ENCODE data around the gene SSBP2.

The SSBP2 gene

DNA sequence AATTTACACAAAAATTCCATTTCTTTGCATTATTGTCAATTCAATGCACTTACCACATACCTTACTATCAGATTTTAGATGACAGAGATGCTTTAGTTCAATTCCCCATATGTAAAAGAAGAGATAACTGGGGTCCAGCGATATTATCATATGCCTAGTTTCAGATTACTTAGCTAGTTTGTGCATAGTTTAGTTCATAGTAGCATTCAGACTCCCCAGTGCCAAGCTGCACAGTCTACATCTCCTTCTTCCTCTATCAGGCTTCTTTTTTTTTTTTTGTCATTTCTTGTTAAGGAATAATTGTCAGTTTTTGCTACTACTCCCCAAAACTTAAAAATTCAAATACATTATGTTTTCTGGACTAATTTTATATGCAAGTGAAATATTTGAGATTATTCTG, 175.0 kb downstream of the SSBP2 start:
- DNase-seq: no peak

DNA sequence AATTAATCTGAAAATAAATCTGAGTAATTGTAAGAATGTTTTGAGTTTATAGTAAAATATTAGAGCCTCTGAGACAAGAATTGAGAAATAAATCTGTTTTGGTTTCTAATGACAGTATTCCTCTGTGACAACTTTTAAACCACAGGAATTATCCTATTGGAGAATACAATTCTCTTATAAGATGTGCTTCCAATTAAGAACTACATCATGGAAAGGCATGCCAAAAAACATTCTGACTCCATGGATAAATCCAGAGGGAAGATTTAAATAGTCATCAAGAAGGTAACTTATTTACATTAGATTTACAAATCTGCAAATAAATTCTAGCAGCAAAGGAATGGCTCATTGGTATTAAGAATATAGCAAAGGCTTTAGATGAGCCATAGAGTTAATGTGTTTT, 178.7 kb downstream of the SSBP2 start:
- no peak for DNase-seq

DNA sequence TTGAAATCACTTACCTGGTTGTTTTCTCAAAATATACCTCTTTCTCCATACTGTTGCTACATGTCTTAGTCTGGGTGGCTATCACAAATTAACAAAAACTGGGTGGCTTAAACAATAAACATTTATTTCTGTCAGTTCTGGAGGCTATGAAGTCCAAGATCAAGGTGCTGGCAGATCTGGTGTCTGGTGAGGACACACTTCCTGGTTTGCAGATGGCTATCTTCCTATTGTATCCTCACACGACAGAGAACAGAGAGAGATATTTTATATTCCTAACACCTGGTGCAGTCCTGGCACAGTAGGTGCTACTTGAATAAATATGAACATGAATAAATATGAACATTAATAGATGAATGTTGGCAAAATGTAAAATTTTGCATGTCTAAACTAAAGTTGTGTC, 192.7 kb downstream of the SSBP2 start:
- no peak for DNase-seq

DNA sequence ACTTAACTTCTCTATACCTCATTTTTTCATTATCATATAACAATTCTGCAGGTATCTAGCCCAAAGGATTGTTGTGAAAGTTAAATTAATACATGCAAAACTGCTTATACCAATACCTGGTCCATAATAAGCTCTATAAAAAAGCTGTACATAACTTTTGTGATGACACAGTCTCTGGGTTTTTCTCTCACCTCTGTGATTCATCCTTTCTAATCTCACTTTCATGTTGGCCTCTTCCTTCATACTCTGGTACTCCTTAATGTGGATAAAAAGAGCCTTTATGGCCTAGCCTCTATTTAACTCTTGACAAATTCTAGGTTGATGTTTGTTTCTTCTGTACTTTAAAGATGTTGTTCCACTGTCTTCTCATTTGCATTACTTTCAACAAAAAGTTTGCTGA, 194.1 kb downstream of the SSBP2 start:
- DNase-seq: no peak

DNA sequence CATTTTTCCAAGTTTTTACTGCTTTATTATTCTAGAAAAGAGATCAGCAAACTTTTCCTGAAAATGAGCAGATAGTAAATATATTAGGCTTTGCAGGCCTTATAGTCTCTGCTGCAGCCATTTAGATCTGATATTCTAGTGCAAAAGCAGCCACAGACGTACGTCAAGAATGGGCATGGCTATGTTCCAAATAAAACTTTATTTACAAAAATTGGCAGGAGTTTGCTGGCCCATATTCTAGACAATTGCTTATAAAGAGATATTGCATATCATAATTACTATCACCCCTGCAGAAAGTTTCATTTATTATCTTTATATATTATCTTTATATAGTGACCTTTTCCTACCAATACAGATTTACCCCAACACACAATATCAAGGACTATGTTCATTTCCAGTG, 195.0 kb downstream of the SSBP2 start:
- no peak for DNase-seq

DNA sequence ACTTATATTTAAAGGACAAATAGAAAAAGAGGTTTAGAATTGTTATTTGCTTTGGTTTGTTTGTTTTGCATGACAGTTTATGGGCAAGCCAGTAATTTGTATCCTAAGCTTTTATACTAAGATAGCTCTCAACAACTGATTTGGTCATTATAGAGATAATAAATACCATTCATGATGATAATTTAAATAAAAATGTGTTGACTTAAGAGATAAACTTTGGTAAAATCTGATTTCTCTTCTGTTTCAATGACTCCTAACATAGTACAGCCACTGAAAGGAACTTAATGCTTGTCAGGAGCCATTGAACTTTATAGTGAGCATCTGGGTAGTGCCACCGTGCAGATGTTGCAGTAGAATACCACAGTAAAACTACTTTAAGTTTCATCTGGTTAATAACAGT, 196.2 kb downstream of the SSBP2 start:
- DNase-seq: no peak

DNA sequence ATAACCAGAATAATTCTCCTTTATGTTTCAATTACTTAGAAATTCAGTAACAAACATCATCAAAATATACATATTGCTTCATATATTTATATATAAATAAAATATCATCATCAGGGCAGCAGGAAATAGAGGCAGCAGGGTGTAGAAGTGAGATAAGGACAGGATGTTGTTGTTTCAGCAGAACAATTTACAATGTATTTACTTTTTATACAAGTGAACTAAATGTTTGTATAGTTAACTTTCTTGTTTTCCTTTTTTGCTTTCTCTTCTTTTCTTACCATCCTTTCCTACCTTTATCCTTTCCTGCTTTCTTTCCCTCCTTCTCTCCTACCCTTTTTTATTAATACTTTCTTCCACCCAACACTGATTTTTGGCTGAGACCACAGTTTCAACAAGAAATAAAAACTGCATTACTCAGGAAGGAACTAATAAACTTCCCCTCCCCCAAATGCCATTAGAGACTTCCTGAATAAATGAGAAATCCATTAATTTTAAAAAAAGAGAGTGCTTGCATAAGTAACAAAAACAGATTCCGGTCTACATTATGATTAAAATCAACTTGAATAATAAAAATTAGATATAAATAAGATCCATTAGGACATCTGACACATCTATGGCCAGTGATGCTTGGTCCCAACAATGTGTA, 197.2 kb downstream of the SSBP2 start:
- DNase-seq: no peak

DNA sequence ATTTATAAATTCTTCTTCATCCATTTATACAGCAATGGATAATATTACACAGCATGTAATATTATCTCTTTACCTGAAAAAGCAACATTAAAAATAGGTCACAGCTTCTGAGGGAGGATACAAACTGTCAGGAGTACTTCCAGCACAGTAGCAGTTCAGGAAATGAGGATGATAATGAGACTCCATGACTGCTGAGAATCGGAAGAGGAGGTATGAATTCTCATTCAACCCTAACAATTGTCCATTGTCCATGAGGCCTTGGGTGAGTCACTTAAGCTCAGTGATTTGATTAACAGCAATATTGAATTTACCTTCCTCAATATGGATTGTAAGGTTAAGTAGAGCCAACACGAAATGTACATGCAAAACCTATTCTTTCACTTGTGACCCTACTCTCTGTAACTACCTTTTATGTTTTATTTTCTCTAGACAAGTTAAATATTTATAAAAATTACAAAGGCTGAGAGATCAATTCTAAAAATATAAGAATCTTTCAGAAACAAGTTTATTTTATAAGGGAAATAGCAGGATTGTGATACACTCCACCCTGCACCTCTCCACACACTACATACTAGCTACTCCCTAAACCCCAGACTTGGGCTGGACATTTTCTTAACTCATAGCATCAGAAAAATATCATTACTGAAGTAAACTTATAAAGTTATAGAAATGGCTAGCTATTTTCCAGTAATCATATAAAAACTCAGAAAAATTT, 197.9 kb downstream of the SSBP2 start:
- no peak for DNase-seq

DNA sequence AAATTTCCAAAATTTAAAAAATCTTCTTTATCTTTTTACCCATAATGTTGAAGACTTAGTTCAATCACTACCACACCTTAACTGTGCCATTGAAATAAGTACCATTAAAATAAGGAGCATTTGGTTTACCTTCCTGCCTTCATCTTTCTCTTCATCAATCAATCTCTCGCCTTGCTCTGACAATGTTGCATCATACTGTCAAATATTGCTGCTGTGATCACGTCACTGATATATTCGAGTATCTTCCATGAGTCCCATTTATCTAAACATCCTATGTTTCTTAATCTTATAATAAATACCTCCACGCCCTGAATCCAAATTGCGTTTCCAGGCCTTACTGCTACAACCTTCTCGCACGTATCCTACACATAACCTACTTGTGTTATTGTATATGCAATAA, 201.8 kb downstream of the SSBP2 start:
- DNase-seq: no peak

DNA sequence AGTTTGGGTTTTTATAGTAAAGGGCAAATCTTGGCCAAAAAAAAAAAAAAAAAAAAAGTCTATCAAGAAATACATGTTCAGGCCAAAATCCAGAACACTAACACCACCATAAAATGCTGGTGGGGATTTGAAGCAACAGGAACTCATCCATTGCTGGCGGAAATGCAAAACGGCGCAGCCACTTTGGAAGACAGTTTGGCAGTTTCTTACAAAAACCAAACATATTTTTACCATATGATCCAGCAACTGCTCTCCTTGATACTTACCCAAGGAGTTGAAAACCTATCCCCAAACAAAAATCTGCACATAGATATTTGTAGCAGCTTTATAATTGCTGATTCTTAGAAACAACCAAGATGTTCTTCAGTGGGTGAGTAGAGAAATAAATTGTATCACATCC, 203.9 kb downstream of the SSBP2 start:
- no peak for DNase-seq

DNA sequence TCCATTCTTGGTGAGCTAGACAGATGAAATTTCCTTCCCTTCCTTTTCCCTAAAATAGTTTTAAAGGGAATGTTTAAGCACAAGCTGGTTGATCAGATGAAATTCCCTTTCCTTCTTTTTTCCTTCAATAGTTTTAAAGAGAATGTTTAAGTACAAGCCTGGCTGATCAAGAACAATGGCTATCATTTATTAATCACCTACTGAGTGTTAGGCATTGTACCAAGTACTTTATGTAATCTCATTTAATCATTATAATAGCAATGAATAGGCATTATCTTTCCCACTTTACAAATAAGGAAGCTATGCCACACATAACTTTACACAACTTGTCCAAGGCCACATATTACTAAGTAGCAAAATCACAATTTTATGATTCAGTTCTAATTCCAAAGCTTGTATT, 205.0 kb downstream of the SSBP2 start:
- DNase-seq: no peak

DNA sequence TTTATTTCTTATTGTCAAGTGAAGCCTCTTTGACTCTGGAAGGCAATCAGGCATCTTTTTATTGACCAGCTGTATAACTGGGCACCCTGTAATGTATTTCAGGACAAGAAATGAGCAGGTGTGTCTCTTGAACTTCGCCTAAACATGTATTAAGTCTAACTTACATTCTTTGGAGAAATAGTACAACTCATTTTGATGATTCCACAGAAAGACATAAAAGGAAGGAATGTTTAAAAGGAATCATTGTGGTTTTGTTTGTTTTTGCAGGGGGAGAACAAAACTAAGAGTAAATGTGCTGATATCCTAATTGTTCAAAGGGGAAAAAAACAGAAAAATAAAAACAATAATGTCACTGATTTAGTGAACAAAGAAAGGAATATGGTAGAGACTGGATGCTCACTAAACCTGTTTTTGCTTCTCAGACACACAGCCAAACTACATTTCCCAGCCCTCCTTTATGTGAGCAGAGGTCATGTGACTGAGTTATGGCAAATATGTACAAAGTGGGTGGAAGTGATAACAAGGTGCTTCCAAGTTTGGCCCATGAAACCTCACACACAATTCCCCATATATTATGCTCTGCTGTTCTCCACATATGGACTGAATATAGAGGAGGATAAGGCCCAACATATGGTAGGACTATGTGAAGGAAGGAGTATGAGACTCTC, 206.4 kb downstream of the SSBP2 start:
- DNase-seq: no peak

DNA sequence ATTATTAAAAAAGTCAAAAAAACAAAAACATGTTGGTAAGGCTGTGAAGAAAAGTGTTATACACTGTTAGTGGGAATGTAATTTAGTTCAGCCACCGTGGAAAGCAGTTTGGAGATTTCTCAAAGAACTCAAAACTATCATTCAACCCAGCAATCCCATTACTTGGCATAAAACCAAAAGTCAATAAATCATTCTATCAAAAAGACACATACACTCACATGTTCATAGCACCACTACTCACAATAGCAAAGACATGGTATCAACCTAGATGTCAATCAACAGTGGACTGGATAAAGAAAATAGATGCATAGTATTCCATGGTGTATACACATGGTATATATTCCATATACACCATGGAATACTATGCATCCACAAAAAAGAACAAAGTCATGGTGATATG, 208.7 kb downstream of the SSBP2 start:
- no peak for DNase-seq

DNA sequence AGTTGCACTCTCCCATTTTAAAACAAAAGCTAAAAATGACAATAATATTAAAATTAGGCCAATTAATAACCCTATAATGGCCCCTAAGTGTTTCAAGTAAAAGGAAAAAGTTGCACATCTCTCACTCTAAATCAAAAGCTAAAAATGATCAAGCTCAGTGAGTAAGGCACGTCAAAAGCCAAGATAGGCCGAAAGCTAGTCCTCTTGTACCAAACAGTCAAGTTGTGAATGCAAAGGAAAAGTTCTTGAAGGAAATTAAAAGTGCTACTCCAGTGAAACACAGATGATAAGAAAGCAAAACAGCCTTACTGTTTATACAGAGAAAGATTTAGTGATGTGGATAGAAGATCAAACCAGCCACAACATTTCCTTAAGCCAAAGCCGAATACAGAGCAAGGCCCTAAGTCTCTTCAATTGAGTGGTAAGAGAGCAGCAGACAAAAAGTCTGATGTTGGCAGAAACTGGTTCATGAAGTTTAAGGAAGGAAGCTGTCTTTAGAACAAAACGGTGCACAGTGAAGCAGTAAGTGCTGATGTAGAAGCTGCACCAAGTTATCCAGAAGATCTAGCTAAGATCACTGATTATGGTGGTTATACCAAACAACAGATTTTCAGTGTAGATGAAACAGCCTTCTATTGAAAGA, 212.9 kb downstream of the SSBP2 start:
- no peak for DNase-seq

DNA sequence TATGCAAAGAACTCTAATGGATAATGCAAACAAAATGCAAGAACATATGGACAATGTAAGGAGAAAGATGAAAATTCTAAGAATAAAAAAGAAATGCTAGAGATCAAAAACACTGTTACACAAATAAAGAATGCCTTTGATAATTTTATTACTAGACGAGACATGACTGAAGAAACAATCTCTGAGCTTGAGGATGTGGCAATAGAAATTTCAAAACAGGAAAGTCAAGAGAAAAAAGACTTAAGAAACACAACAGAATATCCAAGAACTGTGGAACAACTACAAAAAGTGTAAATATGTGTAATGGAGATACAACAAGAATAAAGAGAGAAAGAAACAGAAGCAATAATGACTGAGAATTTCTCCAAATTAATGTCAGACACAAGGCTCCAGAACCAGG, 216.5 kb downstream of the SSBP2 start:
- DNase-seq: no peak

DNA sequence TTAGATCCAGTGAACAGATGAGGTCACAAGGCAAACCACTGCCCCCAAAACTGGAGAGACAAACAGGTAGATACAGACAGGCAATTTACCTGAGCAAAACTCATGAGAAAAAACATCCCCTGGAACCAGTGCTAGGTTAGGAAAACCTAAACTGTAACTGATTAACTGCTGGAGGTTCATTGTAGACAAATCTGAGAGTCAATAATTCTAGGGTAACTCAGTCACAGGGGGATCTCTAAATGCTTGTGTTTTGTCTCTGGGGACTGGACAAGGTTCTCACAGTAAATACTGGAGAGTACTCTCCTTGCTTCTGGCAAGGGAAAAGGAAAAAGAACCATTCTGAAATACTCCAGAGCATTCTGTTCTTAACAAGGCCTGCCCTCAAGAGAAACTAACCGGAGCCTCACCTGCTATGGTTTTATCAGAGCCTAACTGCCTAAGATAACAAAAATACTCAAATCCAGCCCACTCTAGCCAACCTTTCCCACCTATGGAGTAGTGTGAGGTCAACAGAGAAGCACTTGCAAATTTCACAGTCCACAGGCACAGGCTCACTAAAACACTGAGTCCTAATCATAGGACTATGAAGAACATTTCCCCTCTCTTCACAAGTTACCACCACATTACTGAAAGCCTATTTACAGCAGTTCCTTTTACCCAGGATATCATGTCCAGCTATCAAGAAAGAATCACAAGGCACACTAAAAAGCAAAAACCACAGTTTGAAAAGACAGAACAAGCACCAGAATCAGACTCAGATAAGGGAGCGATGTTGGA, 217.1 kb downstream of the SSBP2 start:
- no peak for DNase-seq

DNA sequence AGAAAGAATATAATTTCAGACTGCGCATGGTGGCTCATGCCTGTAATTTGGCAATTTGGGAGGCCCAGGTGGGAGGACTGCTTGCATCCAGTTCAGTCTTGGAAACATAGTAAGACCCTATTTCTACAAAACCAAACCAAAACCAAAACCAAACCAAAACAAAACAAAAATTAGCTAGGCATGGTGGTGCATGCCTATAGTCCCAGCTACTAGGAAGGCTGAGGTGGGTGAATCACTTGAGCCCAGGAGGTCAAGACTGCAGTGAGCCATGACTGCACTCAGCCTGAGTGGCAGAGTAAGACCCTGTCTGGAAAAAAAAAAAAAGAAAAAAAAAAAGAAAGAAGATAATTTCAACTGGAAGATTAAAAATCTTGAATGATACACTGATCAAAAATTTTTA, 220.0 kb downstream of the SSBP2 start:
- DNase-seq: no peak

DNA sequence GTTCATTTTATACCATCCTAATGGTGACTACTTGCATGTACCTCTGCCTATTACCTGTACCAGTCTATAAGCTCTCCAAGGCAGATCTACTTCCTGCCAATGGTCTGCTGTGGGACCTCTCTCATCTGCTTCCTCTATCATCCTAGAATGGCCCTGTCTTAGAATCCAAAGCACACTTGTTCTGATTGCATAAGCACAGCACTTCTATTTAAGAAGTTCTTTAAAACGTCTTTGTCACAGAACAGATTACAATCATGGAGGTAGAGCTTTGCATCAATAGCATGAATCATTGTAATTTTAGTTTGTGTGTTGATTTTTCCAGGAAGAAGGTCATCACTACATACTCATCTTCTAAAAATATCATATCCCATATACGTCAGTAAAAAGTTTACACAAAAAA, 225.2 kb downstream of the SSBP2 start:
- no peak for DNase-seq

DNA sequence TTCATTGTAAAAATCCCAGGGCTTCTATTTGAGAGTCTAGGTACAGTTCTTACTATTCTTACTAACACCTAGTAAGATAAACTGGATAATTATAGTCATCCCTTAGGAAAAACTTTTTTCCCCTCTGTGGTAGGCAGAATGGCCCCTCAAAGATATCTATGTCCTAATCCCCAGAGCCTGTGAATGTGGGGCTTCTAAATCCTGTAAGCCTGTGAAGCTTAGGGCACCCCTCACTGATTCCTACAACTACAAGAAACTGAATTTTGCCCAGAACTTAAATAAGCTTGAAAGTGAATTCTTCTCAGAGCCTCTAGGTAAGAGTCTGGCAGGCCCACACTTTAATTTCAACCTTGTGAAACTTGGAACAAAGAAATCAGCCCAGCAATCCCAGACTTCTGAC, 226.9 kb downstream of the SSBP2 start:
- no peak for DNase-seq

DNA sequence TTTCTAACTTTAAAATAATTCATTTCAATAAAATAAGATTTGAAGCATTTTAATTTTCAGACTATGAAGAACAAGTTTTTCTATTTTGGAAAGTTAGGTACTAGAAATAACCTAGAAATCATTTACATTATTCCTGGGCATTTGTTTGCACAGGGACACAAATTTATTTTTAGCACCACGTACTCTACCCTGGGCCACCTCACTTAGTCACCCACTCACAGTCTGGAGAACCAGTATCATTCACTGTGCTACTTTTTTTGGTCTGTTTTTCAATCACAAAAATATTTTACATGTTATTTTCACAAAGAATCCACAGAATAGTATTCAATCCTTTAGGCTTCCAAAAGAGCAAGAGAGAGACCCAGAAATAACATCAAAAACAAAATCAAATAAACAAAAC, 228.3 kb downstream of the SSBP2 start:
- no peak for DNase-seq

DNA sequence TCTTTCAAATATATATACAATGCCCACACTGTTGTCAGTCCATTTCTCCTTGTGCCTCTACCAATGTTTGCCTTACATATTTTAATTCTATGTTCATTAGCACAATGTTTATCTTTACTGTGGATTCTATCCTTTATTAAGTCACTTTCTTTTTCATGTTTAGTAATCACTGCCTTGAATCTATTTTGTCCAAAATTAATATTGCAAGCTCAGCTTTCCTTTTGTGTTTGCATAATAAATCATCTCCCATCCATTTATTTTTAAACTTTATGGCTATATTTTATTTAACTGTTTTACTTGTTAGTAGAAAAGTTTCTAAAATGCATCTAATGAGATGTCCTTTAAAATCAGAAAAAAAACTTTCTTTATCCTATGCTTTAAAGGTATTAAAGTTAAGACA, 230.1 kb downstream of the SSBP2 start:
- DNase-seq: no peak

DNA sequence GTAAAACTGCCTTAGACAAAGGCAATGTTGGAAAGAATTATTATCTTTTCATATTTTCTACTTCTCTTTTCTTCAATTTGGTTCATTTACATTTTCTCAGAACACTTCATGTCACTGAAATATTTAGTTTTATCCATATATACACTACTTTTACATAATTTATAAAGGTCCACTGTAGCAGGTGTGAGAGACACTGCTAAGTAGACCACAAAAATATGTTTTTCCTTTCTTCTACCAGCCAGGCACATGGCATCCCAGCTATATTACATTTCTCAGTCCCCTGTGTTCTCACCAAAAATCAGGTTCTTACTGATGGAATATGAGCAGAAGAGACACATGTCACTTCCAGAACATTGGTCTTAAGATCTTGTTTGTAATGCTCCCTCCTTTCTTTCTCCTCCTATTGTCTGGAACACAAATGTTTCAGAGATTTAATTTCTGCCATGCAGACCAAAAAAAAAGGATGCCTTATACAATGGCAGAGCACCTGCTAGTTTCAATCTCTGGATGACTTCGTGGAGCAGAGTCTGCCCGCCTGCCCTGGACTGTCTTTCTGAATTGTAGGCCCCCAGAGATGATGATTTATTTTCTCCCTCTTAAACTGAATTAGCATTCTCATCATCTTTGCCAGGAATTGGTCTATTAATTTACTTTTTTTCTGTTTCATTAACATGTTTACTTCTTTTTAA, 231.5 kb downstream of the SSBP2 start:
- no peak for DNase-seq

DNA sequence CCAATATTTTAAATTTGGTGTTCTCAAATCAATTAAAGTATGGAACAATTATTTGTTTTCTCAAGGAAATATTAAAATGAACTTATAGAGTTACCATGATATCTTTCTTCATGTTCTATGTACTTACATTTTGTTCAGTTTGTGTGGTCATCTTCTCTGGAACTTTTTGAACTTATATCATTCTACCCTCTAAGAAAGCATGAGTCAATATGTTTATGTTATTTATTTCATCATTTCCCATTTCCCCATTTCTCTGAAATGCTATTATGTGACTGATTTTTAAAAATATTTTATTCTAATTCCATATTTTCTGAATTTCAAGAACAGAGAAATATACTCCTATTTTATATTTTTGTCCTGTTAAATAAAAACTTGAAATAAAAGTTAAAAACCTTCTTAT, 233.4 kb downstream of the SSBP2 start:
- DNase-seq: no peak
